ENCODE measurements around the gene CGRRF1.

Gene CGRRF1

GRCh38 chr14:54554401-54554800 lies 44.7 kb downstream of the CGRRF1 start:
- DNase-seq: no peak

GRCh38 chr14:54555651-54556050 lies 45.9 kb downstream of the CGRRF1 start:
- no peak for DNase-seq

- no peak for DNase-seq
Measured at GRCh38 chr14:54556535-54556934, 46.8 kb downstream of the CGRRF1 start.

GRCh38 chr14:54562334-54562733 lies 52.6 kb downstream of the CGRRF1 start:
- DNase-seq: no peak

- DNase-seq: peak; percentile 10 to 54
Measured at GRCh38 chr14:54564071-54564867, 54.6 kb downstream of the CGRRF1 start.

GRCh38 chr14:54564868-54565784 lies 55.4 kb downstream of the CGRRF1 start:
- peak; percentile 65 to 82 for DNase-seq

- peak; percentile 58 to 67 for DNase-seq
Measured at GRCh38 chr14:54565785-54566409, 56.2 kb downstream of the CGRRF1 start.

- DNase-seq: peak; percentile 39 to 50
Measured at GRCh38 chr14:54566410-54567223, 56.9 kb downstream of the CGRRF1 start, which contains the start of gene SAMD4A. TSS of gene SAMD4A (plus strand) at chr14:54567128. CDS start at chr14:54567917, 789 bp downstream.

- peak in 1 of 2 experiments; percentile 44 for DNase-seq
Measured at GRCh38 chr14:54567224-54567638, 57.5 kb downstream of the CGRRF1 start.

GRCh38 chr14:54567639-54568561 lies 58.2 kb downstream of the CGRRF1 start:
- DNase-seq: peak; percentile 25 to 27

GRCh38 chr14:54568821-54569595 lies 59.3 kb downstream of the CGRRF1 start:
- no peak for DNase-seq

GRCh38 chr14:54570047-54570446 lies 60.3 kb downstream of the CGRRF1 start:
- DNase-seq: no peak

GRCh38 chr14:54570631-54571415 lies 61.1 kb downstream of the CGRRF1 start:
- DNase-seq: no peak

GRCh38 chr14:54572316-54572715 lies 62.6 kb downstream of the CGRRF1 start:
- peak; percentile 11 to 28 for DNase-seq

- no peak for DNase-seq
Measured at GRCh38 chr14:54574528-54574927, 64.8 kb downstream of the CGRRF1 start.

- DNase-seq: no peak
Measured at GRCh38 chr14:54577494-54577893, 67.8 kb downstream of the CGRRF1 start.

- no peak for DNase-seq
Measured at GRCh38 chr14:54577977-54578376, 68.3 kb downstream of the CGRRF1 start.

GRCh38 chr14:54579621-54580020 lies 69.9 kb downstream of the CGRRF1 start:
- no peak for DNase-seq

GRCh38 chr14:54580933-54581332 lies 71.2 kb downstream of the CGRRF1 start:
- no peak for DNase-seq

Data from NCI-H2081 (cell line).